Astrocyte (in vitro differentiated cells and primary cell): ENCODE results near the gene CNN2. TPM values are rescaled to one million over a fixed set of nuclear protein-coding genes. Genes with fewer than 3 reads are reported as not detected.

Experiments used
- DNase-seq: peaks from one replicate; pipeline ENCODE4 v3.0.0-alpha.2; 2010; ENCODE audit warnings: low read depth
- FAIRE-seq: peaks from 2 replicates; lab custom pipeline; 2011; peaks lifted over from hg19 to GRCh38; lab: Jason Lieb, UNC
- H2AFZ ChIP-seq: 2 replicates; pipeline ENCODE4 v1.6.0; 2012; ENCODE audit warnings: low read depth, low read length, inconsistent platforms
- H3K27ac ChIP-seq: 2 replicates; pipeline ENCODE4 v1.5.1; 2011; ENCODE audit warnings: low read depth, low read length, inconsistent platforms
- H3K27me3 ChIP-seq: 2 replicates; pipeline ENCODE4 v1.6.0; 2011; ENCODE audit warnings: low read length, inconsistent platforms; ENCODE audit not compliant: insufficient read depth
- H3K36me3 ChIP-seq: 2 replicates; pipeline ENCODE4 v1.5.1; 2011; ENCODE audit warnings: low read length, inconsistent platforms; ENCODE audit not compliant: insufficient read depth
- H3K4me1 ChIP-seq: 2 replicates; pipeline ENCODE4 v1.5.1; 2011; ENCODE audit warnings: low read length, inconsistent platforms; ENCODE audit not compliant: insufficient read depth
- H3K4me2 ChIP-seq: 2 replicates; pipeline ENCODE4 v1.6.0; 2012; ENCODE audit warnings: low read length, inconsistent platforms
- H3K4me3 ChIP-seq: 2 replicates; pipeline ENCODE4 v1.5.1; 2011; ENCODE audit warnings: low read depth, mild to moderate bottlenecking, low read length, inconsistent platforms; ENCODE audit not compliant: insufficient read depth
- H3K79me2 ChIP-seq: 2 replicates; pipeline ENCODE4 v1.6.0; 2012; ENCODE audit warnings: mild to moderate bottlenecking, low read length, inconsistent platforms; ENCODE audit not compliant: insufficient read depth
- H3K9ac ChIP-seq: 2 replicates; pipeline ENCODE4 v1.6.0; 2012; ENCODE audit warnings: mild to moderate bottlenecking, low read length, inconsistent platforms
- H3K9me3 ChIP-seq: 2 replicates; pipeline ENCODE4 v1.5.1; 2012; ENCODE audit warnings: low read depth, mild to moderate bottlenecking, low read length, inconsistent platforms; ENCODE audit not compliant: insufficient read depth
- H4K20me1 ChIP-seq: 2 replicates; pipeline ENCODE4 v1.6.0; 2012; ENCODE audit warnings: low read length, inconsistent platforms; ENCODE audit not compliant: insufficient read depth
- H3K27ac Mint-ChIP-seq: one replicate; pipeline ENCODE4 v1.8.0; 2021; ENCODE audit warnings: mild to moderate bottlenecking, mixed read lengths; ENCODE audit not compliant: unreplicated experiment
- H3K27me3 Mint-ChIP-seq: one replicate; pipeline ENCODE4 v1.8.0; 2021; ENCODE audit warnings: low read depth, mixed read lengths; ENCODE audit not compliant: unreplicated experiment
- H3K36me3 Mint-ChIP-seq: one replicate; pipeline ENCODE4 v1.8.0; 2021; ENCODE audit warnings: low read depth, mixed read lengths; ENCODE audit not compliant: unreplicated experiment
- H3K4me1 Mint-ChIP-seq: one replicate; pipeline ENCODE4 v1.8.0; 2021; ENCODE audit warnings: low read depth, mixed read lengths; ENCODE audit not compliant: unreplicated experiment
- H3K4me3 Mint-ChIP-seq: one replicate; pipeline ENCODE4 v1.8.0; 2021; ENCODE audit warnings: mild to moderate bottlenecking, moderate library complexity, mixed read lengths; ENCODE audit not compliant: unreplicated experiment
- H3K9me3 Mint-ChIP-seq: one replicate; pipeline ENCODE4 v1.8.0; 2021; ENCODE audit warnings: mild to moderate bottlenecking, mixed read lengths; ENCODE audit not compliant: unreplicated experiment
- EZH2 ChIP-seq: IDR thresholded peaks from 2 replicates; pipeline ENCODE4 v1.6.1; 2012; ENCODE audit warnings: mild to moderate bottlenecking, low read length, inconsistent platforms; ENCODE audit not compliant: insufficient read depth
- total RNA-seq: library from RNA; stranded (reverse); gene quantifications from 2 replicates; pipeline ENCODE4 v1.2.1, GENCODE V29; 2021
- TF ChIP-seq, protein P1 (sequence below): IDR thresholded peaks from 2 replicates; pipeline ENCODE4 v1.5.1; 2011; ENCODE audit warnings: low read depth, mild to moderate bottlenecking, inconsistent platforms, low read length, moderate library complexity; ENCODE audit not compliant: insufficient read depth

The CNN2 gene
- total RNA-seq, 1 donor from 2014 or later, result 819 TPM

DNA sequence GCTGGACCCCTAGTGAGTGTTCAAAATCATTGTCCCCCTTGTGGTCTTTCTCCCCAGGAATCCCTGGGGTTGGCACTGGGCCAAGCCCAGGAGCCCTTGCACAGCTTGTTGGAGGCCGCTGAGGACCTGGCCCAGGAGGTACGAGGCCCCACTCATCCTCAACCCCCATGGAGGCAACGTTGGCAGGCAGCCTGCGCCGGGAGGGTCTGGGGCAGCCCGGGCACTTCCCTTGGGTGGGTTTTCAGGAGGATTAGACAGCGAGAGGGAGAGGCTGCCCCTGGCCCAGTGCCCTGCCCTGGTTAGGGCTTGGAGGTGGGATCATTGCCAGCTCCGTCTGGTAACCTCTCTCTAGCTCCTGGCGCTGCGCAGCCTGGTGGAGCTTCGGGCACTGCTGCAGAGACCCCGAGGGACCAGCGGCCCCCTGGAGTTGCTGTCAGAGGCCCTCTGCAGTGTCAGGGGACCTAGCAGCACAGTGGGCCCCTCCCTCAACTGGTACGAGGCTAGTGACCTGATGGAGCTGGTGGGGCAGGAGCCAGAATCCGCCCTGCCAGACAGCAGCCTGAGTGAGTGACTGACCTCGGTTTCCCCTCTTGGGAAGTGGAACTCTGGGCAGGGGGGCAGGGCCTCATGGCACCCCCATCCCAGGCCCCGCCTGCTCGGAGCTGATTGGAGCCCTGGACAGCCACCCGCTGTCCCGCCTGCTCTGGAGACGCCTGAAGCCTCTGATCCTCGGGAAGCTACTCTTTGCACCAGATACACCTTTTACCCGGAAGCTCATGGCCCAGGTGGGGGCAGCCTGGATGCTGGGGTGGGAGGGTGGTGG lies 16.5 kb downstream of the CNN2 start:
- H3K9ac ChIP-seq, result no peak overlapping the region
- H2AFZ ChIP-seq, result no peak overlapping the region
- H3K36me3 Mint-ChIP-seq, result peaks cover 11% of the 10 kb centered on the region
- no peaks in the 10 kb centered on the region for H3K27me3 ChIP-seq
- H3K4me2 ChIP-seq, result no peak overlapping the region
- no peaks in the 10 kb centered on the region for H3K79me2 ChIP-seq
- DNase-seq, result no peak
- H3K4me3 Mint-ChIP-seq, result no peak overlapping the region
- H4K20me1 ChIP-seq, result peaks cover 26% of the 10 kb centered on the region
- H3K4me3 ChIP-seq, result no peak overlapping the region
- peaks cover 28% of the 10 kb centered on the region for H3K4me1 ChIP-seq
- peaks cover 9% of the 10 kb centered on the region for H3K36me3 ChIP-seq
- peak overlapping the region; percentile 34 for H3K27ac Mint-ChIP-seq
- no peaks in the 10 kb centered on the region for H3K27me3 Mint-ChIP-seq
- no peak overlapping the region for H3K27ac ChIP-seq
- no peaks in the 10 kb centered on the region for H3K9me3 ChIP-seq
- TF ChIP-seq EZH2, result no peak
- TF ChIP-seq, protein P1, sequence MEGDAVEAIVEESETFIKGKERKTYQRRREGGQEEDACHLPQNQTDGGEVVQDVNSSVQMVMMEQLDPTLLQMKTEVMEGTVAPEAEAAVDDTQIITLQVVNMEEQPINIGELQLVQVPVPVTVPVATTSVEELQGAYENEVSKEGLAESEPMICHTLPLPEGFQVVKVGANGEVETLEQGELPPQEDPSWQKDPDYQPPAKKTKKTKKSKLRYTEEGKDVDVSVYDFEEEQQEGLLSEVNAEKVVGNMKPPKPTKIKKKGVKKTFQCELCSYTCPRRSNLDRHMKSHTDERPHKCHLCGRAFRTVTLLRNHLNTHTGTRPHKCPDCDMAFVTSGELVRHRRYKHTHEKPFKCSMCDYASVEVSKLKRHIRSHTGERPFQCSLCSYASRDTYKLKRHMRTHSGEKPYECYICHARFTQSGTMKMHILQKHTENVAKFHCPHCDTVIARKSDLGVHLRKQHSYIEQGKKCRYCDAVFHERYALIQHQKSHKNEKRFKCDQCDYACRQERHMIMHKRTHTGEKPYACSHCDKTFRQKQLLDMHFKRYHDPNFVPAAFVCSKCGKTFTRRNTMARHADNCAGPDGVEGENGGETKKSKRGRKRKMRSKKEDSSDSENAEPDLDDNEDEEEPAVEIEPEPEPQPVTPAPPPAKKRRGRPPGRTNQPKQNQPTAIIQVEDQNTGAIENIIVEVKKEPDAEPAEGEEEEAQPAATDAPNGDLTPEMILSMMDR, result no peak
- H3K9me3 Mint-ChIP-seq, result no peaks in the 10 kb centered on the region
- H3K4me1 Mint-ChIP-seq, result peaks cover 17% of the 10 kb centered on the region
- no peak for FAIRE-seq

- Mint-ChIP-seq H3K9me3 (no peaks in the 10 kb centered on the region), H3K4me3 (no peak overlapping the region), H3K27me3 (no peaks in the 10 kb centered on the region), H3K4me1 (peaks cover 4% of the 10 kb centered on the region), H3K27ac (no peak overlapping the region), H3K36me3 (peaks cover 3% of the 10 kb centered on the region)
- no peaks in the 10 kb centered on the region for H3K36me3 ChIP-seq
- H2AFZ ChIP-seq, result no peak overlapping the region
- no peaks in the 10 kb centered on the region for H3K27me3 ChIP-seq
- TF ChIP-seq EZH2, result no peak
- TF ChIP-seq, protein P1, result no peak
- peaks cover 5% of the 10 kb centered on the region for H4K20me1 ChIP-seq
- no peak for FAIRE-seq
- DNase-seq, result no peak
- H3K4me2 ChIP-seq, result no peak overlapping the region
- no peaks in the 10 kb centered on the region for H3K9me3 ChIP-seq
- peaks cover 10% of the 10 kb centered on the region for H3K4me1 ChIP-seq
- H3K4me3 ChIP-seq, result no peak overlapping the region
- no peak overlapping the region for H3K9ac ChIP-seq
- H3K27ac ChIP-seq, result no peak overlapping the region
- H3K79me2 ChIP-seq, result no peaks in the 10 kb centered on the region
Observed at GRCh38 chr19:1045247-1045603, 18.8 kb downstream of the CNN2 start.

GRCh38 chr19:1046117-1046626 lies 19.8 kb downstream of the CNN2 start:
- H3K79me2 ChIP-seq, result no peaks in the 10 kb centered on the region
- no peak overlapping the region for H3K4me2 ChIP-seq
- Mint-ChIP-seq H3K4me3 (no peak overlapping the region), H3K36me3 (peaks cover under 1% of the 10 kb centered on the region), H3K27me3 (no peaks in the 10 kb centered on the region), H3K27ac (no peak overlapping the region), H3K4me1 (peaks cover under 1% of the 10 kb centered on the region), H3K9me3 (no peaks in the 10 kb centered on the region)
- no peaks in the 10 kb centered on the region for H4K20me1 ChIP-seq
- no peaks in the 10 kb centered on the region for H3K27me3 ChIP-seq
- TF ChIP-seq EZH2, result no peak
- TF ChIP-seq, protein P1, result no peak
- peaks cover under 1% of the 10 kb centered on the region for H3K4me1 ChIP-seq
- FAIRE-seq (no peak), DNase-seq (no peak)
- no peaks in the 10 kb centered on the region for H3K9me3 ChIP-seq
- no peak overlapping the region for H2AFZ ChIP-seq
- H3K9ac ChIP-seq, result no peak overlapping the region
- H3K27ac ChIP-seq, result no peak overlapping the region
- no peak overlapping the region for H3K4me3 ChIP-seq
- H3K36me3 ChIP-seq, result no peaks in the 10 kb centered on the region
